ENCODE results near the gene NOX5. TPM values are rescaled to one million over a fixed set of nuclear protein-coding genes. Genes with fewer than 3 reads are reported as not detected.

Gene NOX5
- total RNA-seq, 2 experiments from 2014 or later, result not detected

DNA sequence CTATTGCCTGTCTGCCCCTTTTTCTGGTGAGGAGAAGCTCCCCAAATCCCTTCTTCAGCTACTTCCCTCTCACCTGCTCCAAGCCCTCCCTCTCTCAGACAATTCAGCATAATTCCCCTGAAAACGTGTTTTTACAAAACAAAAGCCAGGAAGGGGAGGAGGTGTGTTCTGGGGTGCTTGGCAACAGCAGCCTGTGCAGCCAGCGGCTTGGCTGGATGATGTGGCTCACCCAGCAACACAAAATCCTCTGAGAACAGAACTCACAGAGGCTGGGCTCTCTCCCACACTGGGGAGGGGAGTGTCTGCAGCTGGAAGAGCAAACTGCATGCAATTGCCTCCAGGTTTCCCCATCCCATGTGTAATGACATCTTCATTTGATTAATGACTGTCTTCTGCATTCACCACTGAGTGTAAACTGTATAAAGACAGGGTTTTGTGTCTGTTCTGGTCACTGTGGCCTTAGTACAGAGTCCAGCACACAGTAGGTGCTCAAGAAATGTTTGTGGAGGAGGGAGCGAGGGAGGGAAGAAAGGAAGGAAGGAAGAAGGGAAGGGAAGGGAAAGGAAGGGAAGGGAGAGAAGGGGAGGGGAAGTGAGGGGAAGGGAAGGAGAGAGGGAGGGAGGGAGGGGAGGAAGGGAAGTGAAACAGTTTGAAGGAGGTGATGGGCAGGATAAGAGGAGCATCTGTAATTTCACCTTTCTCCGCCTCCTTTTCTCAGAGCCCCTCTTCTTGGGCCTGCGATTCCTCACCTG is 75.9 kb downstream of the NOX5 start:
- H3K4me1 Mint-ChIP-seq (ENCODE audit: low read depth), result no peaks in the 10 kb centered on the region
- no peaks in the 10 kb centered on the region for H3K9me3 Mint-ChIP-seq
- H3K27me3 ChIP-seq (ENCODE audit: control insufficient read depth in 1 of 2, insufficient read depth in 2 of 2, low read length in 2 of 2), result peaks cover 0 to 8% of the 10 kb centered on the region in 2 experiments
- H3K9me3 ChIP-seq (ENCODE audit: control insufficient read depth in 1 of 2, insufficient read depth in 1 of 2, low read length in 2 of 2), result no peaks in the 10 kb centered on the region
- H3K36me3 ChIP-seq (ENCODE audit: insufficient read depth, low read length), result no peaks in the 10 kb centered on the region
- H3K27me3 Mint-ChIP-seq, result peaks cover 8% of the 10 kb centered on the region
- intact Hi-C loops (cut with DNase I, micrococcal nuclease), result no loop called here
- H3K4me3 ChIP-seq (ENCODE audit: low read length), result no peak overlapping the region
- CTCF ChIA-PET, result no interaction called here
- H3K27ac ChIP-seq (ENCODE audit: low read depth in 1 of 2, low read length in 2 of 2), result no peak overlapping the region
- TF ChIP-seq, protein P1, sequence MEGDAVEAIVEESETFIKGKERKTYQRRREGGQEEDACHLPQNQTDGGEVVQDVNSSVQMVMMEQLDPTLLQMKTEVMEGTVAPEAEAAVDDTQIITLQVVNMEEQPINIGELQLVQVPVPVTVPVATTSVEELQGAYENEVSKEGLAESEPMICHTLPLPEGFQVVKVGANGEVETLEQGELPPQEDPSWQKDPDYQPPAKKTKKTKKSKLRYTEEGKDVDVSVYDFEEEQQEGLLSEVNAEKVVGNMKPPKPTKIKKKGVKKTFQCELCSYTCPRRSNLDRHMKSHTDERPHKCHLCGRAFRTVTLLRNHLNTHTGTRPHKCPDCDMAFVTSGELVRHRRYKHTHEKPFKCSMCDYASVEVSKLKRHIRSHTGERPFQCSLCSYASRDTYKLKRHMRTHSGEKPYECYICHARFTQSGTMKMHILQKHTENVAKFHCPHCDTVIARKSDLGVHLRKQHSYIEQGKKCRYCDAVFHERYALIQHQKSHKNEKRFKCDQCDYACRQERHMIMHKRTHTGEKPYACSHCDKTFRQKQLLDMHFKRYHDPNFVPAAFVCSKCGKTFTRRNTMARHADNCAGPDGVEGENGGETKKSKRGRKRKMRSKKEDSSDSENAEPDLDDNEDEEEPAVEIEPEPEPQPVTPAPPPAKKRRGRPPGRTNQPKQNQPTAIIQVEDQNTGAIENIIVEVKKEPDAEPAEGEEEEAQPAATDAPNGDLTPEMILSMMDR (IDR thresholded peaks at IDR 0.05), result no peak
- no peaks in the 10 kb centered on the region for H3K4me1 ChIP-seq (ENCODE audit: insufficient read depth, low read length)
- POLR2A ChIA-PET, result no interaction called here
- H3K36me3 Mint-ChIP-seq (ENCODE audit: low read depth), result no peaks in the 10 kb centered on the region
- no peak for ATAC-seq (ENCODE audit: poor library complexity)
- H3K27ac Mint-ChIP-seq, result no peak overlapping the region
- no peak for DNase-seq
- no peak overlapping the region for H3K4me3 Mint-ChIP-seq

DNA sequence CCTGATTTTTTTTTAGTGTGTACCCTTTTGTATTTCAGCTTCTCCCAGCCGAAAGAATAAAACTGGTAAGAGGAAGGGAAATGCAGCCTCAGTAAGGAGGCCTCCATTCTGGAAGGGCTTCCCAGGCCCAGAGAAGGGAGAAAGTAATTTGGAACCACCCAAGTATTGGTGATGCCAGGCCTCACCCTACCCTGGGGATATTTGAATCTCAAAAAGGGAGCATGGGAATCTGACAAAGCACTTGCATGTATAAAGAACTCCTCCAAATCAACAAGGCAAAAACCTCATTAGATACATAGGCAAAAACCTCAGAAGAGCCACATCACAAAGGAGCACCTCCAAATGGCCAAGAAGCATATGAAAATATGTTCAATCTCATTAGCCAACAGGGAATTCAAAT is 77.2 kb downstream of the NOX5 start:
- Histone ChIP-seq H3K27me3 (ENCODE audit: control insufficient read depth in 1 of 2, insufficient read depth in 2 of 2, low read length in 2 of 2) (peaks cover 0 to 8% of the 10 kb centered on the region in 2 experiments), H3K4me1 (ENCODE audit: insufficient read depth, low read length) (no peaks in the 10 kb centered on the region), H3K27ac (ENCODE audit: low read depth in 1 of 2, low read length in 2 of 2) (no peak overlapping the region), H3K36me3 (ENCODE audit: insufficient read depth, low read length) (no peaks in the 10 kb centered on the region), H3K4me3 (ENCODE audit: low read length) (no peak overlapping the region), H3K9me3 (ENCODE audit: control insufficient read depth in 1 of 2, insufficient read depth in 1 of 2, low read length in 2 of 2) (no peaks in the 10 kb centered on the region)
- intact Hi-C loops (cut with DNase I, micrococcal nuclease), result no loop called here
- Mint-ChIP-seq H3K4me1 (ENCODE audit: low read depth) (no peaks in the 10 kb centered on the region), H3K9me3 (no peaks in the 10 kb centered on the region), H3K4me3 (no peak overlapping the region), H3K27ac (no peak overlapping the region), H3K36me3 (ENCODE audit: low read depth) (no peaks in the 10 kb centered on the region), H3K27me3 (peaks cover 8% of the 10 kb centered on the region)
- TF ChIP-seq, protein P1 (IDR thresholded peaks at IDR 0.05), result no peak
- DNase-seq (no peak), ATAC-seq (ENCODE audit: poor library complexity) (no peak)
- ChIA-PET CTCF (no interaction called here), POLR2A (no interaction called here)

DNA sequence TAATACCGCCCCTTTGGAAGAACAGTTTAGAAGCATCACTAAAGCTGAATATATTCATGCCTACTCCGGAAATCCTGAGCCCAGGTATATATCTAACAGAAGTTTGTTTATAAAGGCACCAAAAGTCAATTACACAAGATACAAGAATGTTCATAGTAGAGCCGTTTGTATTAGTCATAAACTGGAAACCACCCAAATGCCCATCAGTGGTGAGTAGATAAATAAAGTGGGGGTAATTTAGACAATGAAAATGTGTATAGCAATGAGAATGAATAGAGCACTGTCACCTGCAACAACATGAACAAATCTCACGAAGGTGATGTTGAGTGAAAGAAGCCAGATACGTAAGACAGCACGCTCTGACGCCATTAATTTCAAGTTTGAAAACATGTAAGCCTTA is 77.7 kb downstream of the NOX5 start:
- Mint-ChIP-seq H3K4me1 (ENCODE audit: low read depth) (no peaks in the 10 kb centered on the region), H3K27ac (no peak overlapping the region), H3K4me3 (no peak overlapping the region), H3K36me3 (ENCODE audit: low read depth) (no peaks in the 10 kb centered on the region), H3K27me3 (peaks cover 8% of the 10 kb centered on the region), H3K9me3 (no peaks in the 10 kb centered on the region)
- ChIA-PET CTCF (no interaction called here), POLR2A (no interaction called here)
- Histone ChIP-seq H3K27me3 (ENCODE audit: control insufficient read depth in 1 of 2, insufficient read depth in 2 of 2, low read length in 2 of 2) (peaks cover 0 to 8% of the 10 kb centered on the region in 2 experiments), H3K36me3 (ENCODE audit: insufficient read depth, low read length) (no peaks in the 10 kb centered on the region), H3K4me3 (ENCODE audit: low read length) (no peak overlapping the region), H3K27ac (ENCODE audit: low read depth in 1 of 2, low read length in 2 of 2) (no peak overlapping the region), H3K9me3 (ENCODE audit: control insufficient read depth in 1 of 2, insufficient read depth in 1 of 2, low read length in 2 of 2) (no peaks in the 10 kb centered on the region), H3K4me1 (ENCODE audit: insufficient read depth, low read length) (no peaks in the 10 kb centered on the region)
- no peak for ATAC-seq (ENCODE audit: poor library complexity)
- intact Hi-C loops (cut with DNase I, micrococcal nuclease), result no loop called here
- TF ChIP-seq, protein P1 (IDR thresholded peaks at IDR 0.05), result no peak
- DNase-seq, result no peak

Measured in CD4-positive, alpha-beta T cell (primary cell).